GM08714 (cell line): ENCODE results near the gene ROGDI.
"Not testable (repeated sequence)": the region's sequence is repeated elsewhere in the genome, so short reads cannot be mapped to it uniquely, and the experiment has no call there.

ENCODE experiments used
- H3K4me3 ChIP-seq: fragments of 200-500 bp; sonication (Bioruptor generic); 2 replicates; pipeline ENCODE4 v1.5.1; 2014; ENCODE audit warnings: mild to moderate bottlenecking, low read length, inconsistent platforms
- ZNF274 ChIP-seq: IDR thresholded peaks from 2 replicates; pipeline ENCODE4 v1.6.1; 2012; ENCODE audit warnings: mild to moderate bottlenecking, low read depth, low read length

Gene ROGDI

GRCh38 chr16:4788910-4789309, 13.5 kb downstream of the ROGDI start:
- no peak for TF ChIP-seq ZNF274
- no peak overlapping the region for H3K4me3 ChIP-seq

GRCh38 chr16:4788489-4788889, 13.9 kb downstream of the ROGDI start:
- TF ChIP-seq ZNF274 = no peak

GRCh38 chr16:4787627-4788482, 14.6 kb downstream of the ROGDI start, which contains the start of gene SEPTIN12:
SEPTIN12 (minus strand) TSS chr16:4788345; CDS start chr16:4787645, 700 bp downstream.
- TF ChIP-seq ZNF274 = no peak
- H3K4me3 ChIP-seq = no peak within 1 kb of the TSS

More at GRCh38 chr16:4788489-4788889, 13.9 kb downstream of the ROGDI start:
- H3K4me3 ChIP-seq = no peak overlapping the region

- H3K4me3 ChIP-seq = no peak overlapping the region
- no peak for TF ChIP-seq ZNF274
Measured at GRCh38 chr16:4787068-4787467, 15.4 kb downstream of the ROGDI start.

- no peak for TF ChIP-seq ZNF274
- H3K4me3 ChIP-seq = no peak overlapping the region
Measured at GRCh38 chr16:4785758-4786433, 16.5 kb downstream of the ROGDI start.

GRCh38 chr16:4784444-4784987, 17.9 kb downstream of the ROGDI start:
- H3K4me3 ChIP-seq = not testable (repeated sequence)

GRCh38 chr16:4783951-4784336, 18.5 kb downstream of the ROGDI start:
- no peak for TF ChIP-seq ZNF274
- H3K4me3 ChIP-seq = no peak overlapping the region

GRCh38 chr16:4783251-4783950, 19.0 kb downstream of the ROGDI start:
- TF ChIP-seq ZNF274 = no peak
- no peak overlapping the region for H3K4me3 ChIP-seq

- H3K4me3 ChIP-seq = no peak overlapping the region
- TF ChIP-seq ZNF274 = no peak
Measured at GRCh38 chr16:4780235-4780634, 22.2 kb downstream of the ROGDI start.

- TF ChIP-seq ZNF274 = no peak
- H3K4me3 ChIP-seq = no peak overlapping the region
Measured at GRCh38 chr16:4778050-4778392, 24.4 kb downstream of the ROGDI start.

GRCh38 chr16:4777339-4778049, 24.9 kb downstream of the ROGDI start:
- TF ChIP-seq ZNF274 = no peak
- H3K4me3 ChIP-seq = no peak overlapping the region

GRCh38 chr16:4776141-4776705, 26.2 kb downstream of the ROGDI start:
- H3K4me3 ChIP-seq = no peak overlapping the region
- TF ChIP-seq ZNF274 = no peak

- TF ChIP-seq ZNF274 = no peak
Measured at GRCh38 chr16:4775005-4775404, 27.4 kb downstream of the ROGDI start.

More at GRCh38 chr16:4775005-4775404, 27.4 kb downstream of the ROGDI start:
- H3K4me3 ChIP-seq = no peak overlapping the region
